ENCODE results near the gene KCNJ6.

GRCh38 chr21:37886726-37887299 is 29.4 kb downstream of the KCNJ6 start:
- TF ChIP-seq RFX5 (IDR thresholded peaks at IDR 0.05; ENCODE audit: low read depth, low read length) (no peak), EP300 (IDR thresholded peaks at IDR 0.05; ENCODE audit: low read length) (no peak), PHF8 (IDR thresholded peaks at IDR 0.05; ENCODE audit: borderline replicate concordance, low read length) (no peak), CSDE1 (IDR thresholded peaks at IDR 0.05) (no peak), ZNF12 (CRISPR knock-in tag; IDR thresholded peaks at IDR 0.05) (no peak), POLR2A (conservative IDR thresholded peaks at IDR 0.05) (no peak)
- TF ChIP-seq, protein P1, sequence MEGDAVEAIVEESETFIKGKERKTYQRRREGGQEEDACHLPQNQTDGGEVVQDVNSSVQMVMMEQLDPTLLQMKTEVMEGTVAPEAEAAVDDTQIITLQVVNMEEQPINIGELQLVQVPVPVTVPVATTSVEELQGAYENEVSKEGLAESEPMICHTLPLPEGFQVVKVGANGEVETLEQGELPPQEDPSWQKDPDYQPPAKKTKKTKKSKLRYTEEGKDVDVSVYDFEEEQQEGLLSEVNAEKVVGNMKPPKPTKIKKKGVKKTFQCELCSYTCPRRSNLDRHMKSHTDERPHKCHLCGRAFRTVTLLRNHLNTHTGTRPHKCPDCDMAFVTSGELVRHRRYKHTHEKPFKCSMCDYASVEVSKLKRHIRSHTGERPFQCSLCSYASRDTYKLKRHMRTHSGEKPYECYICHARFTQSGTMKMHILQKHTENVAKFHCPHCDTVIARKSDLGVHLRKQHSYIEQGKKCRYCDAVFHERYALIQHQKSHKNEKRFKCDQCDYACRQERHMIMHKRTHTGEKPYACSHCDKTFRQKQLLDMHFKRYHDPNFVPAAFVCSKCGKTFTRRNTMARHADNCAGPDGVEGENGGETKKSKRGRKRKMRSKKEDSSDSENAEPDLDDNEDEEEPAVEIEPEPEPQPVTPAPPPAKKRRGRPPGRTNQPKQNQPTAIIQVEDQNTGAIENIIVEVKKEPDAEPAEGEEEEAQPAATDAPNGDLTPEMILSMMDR (IDR thresholded peaks at IDR 0.05 in 2 of 3, conservative IDR thresholded peaks at IDR 0.05 in 1 of 3; ENCODE audit: insufficient read depth in 2 of 3, low read depth in 1 of 3, low read length in 3 of 3) = no peak
- TF ChIP-seq, protein P2, sequence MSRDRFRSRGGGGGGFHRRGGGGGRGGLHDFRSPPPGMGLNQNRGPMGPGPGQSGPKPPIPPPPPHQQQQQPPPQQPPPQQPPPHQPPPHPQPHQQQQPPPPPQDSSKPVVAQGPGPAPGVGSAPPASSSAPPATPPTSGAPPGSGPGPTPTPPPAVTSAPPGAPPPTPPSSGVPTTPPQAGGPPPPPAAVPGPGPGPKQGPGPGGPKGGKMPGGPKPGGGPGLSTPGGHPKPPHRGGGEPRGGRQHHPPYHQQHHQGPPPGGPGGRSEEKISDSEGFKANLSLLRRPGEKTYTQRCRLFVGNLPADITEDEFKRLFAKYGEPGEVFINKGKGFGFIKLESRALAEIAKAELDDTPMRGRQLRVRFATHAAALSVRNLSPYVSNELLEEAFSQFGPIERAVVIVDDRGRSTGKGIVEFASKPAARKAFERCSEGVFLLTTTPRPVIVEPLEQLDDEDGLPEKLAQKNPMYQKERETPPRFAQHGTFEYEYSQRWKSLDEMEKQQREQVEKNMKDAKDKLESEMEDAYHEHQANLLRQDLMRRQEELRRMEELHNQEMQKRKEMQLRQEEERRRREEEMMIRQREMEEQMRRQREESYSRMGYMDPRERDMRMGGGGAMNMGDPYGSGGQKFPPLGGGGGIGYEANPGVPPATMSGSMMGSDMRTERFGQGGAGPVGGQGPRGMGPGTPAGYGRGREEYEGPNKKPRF (IDR thresholded peaks at IDR 0.05; ENCODE audit: low read depth, low read length) = no peak

All from K562 (cell line).